ENCODE results near the gene CD300H. TPM values are rescaled to one million over a fixed set of nuclear protein-coding genes. Genes with fewer than 3 reads are reported as not detected.

The CD300H gene
- total RNA-seq: not detected

DNA sequence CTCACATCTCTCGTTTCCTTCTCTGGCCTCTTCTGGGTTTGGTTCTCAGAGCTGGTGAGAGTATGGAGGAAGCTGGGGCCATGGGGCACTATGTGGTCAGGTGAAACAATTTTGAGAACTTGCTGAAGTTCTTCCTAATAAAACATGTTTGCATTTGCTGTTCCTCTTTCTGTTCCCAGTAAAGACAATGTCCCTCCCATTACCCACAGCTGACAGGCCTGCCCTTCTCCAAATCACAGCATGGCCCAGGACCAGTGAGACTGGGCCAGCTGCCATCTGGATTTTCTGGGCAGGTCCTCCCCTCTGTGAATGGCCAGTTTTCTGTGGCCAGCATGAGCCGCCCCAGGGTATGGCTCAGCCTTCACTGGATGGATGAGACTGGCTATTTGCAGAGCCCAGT lies at the start of gene CD300H:
Gene CD300H (minus strand): TSS at position 113 of the 400 bp plus-strand sequence.
- DNase-seq (ENCODE audit: low spot score): no peak
- peak; percentile 31 for ATAC-seq
- intact Hi-C loops (cut with DNase I): no loop called here

DNA sequence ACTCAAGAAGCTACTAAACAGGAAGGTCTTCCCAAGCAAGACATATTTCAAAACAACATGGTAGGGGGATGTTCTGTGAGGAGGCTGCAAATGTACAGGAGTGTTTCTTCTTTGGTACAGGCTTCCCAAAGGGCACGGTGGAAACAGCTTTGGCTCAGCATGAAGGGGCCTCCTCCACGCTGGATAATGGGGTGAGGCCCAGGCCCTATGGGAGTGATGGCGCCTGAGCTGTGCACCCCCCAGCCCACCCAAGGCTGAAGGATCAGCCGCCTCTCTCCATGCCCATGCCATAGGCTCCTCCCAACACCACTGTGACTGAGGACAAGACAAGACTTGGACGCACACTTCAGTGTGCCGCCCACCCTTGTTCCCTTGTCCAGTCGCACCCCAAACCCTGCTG lies 49.4 kb upstream of the CD300H start:
- DNase-seq (ENCODE audit: low spot score): no peak
- ATAC-seq: no peak
- intact Hi-C loops (cut with DNase I): no loop called here

DNA sequence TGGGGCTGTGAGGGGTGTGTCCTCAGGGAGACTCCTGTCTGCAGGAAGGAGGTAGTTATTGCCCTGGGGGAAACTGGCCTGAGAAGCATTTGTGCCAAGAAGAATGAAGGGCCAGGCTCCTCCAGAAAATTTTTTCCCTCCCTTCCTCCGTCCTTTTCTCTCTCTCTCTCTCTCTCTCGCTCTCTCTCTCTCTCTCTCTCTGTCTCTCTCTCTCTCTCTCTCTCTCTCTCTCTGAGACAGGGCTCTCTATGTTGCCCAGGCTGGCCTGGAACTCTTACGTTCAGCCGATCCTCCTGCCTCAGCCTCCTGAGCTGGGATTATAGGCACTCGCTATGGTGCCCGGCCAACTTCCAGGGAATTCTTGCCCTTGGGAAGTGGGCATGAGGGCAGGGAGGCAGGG lies 44.7 kb upstream of the CD300H start:
- ATAC-seq (no peak), DNase-seq (ENCODE audit: low spot score) (no peak)
- intact Hi-C loops (cut with DNase I): no loop called here

GRCh38 chr17:74610108-74610507 lies 42.8 kb upstream of the CD300H start:
- no peak for DNase-seq (ENCODE audit: low spot score)
- intact Hi-C loops (cut with DNase I): no loop called here
- ATAC-seq: no peak

DNA sequence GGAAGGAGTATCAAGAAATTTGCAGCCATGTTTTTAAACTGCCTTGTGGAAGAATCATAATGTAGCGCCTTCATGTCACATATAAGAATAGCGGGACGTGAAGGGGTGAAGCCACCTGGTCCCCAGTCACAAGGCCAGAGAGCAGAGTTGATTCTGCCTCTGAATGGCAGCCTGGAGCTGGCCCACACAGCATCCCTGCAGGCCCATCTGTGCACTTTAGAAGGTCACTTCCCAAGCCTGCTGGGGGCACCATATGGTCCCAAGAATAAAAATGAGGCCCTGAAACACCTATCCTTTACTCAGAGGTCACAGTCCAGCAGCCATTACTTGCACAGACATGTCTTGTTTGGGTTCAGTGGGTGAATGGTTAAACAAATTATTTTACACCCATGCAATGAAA lies 41.2 kb upstream of the CD300H start:
- intact Hi-C loops (cut with DNase I): no loop called here
- no peak for ATAC-seq
- DNase-seq (ENCODE audit: low spot score): no peak

DNA sequence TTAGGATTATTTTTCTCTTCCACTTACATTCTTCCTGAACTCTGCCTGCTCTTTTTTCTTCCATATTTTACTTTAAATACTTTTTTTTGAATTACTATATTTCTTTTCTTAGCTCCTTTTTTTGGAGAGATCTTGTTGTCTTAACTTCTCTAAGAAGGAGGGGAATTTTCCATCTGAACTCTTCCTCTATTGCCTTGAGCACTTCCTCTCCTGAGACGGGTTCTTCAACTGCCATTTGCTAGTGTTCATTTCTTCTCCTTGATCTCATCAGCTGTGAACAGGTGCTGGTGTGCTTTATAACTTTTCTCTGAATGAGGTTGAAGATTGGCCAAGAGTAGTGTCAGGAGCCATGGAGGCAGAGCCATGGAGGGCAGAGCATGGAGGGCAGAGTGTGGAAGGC lies 39.9 kb upstream of the CD300H start:
- ATAC-seq (no peak), DNase-seq (ENCODE audit: low spot score) (no peak)
- intact Hi-C loops (cut with DNase I): no loop called here

GRCh38 chr17:74606050-74606449 lies 38.7 kb upstream of the CD300H start:
- intact Hi-C loops (cut with DNase I): no loop called here
- ATAC-seq (no peak), DNase-seq (ENCODE audit: low spot score) (no peak)

DNA sequence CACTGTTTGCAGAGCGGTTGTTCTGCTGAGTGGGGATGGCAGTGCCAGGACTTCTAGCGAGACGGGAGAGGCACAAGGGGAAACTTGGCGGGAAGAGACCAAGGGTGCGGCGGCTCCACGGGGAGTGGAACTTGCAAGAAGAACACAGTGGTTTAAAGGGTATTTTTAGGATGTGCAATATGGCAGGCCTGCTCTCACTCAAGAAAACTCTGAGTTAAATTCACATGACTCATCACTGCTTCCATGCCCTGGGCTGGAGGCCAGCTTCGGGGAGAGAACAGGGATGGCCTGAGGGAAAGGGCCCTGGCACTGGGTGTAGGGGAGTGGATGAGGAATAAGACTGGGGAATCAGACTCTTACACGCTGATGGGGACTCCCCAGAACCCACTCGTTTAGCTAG lies 38.1 kb upstream of the CD300H start:
- ATAC-seq: peak; percentile 70
- intact Hi-C loops (cut with DNase I): no loop called here
- no peak for DNase-seq (ENCODE audit: low spot score)

DNA sequence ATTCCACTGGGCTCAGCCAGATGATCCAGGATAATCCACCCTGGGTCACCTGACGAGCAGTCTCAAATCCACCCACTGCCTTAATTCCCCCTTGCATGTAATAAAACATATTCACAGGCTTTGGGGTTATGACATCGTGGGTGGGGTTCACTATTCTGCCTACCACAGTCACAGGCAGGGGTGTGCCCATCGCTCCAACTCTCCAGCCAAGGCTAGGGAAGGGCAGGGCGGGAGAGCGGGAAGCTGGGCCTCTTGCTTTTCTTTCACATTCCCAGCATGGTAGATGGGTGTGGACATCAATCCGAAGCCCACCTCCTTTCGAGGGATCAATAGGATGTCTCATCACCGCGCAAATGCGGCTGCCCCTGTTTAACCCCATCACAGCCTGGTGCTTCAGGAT lies 37.5 kb upstream of the CD300H start:
- ATAC-seq (no peak), DNase-seq (ENCODE audit: low spot score) (no peak)
- intact Hi-C loops (cut with DNase I): no loop called here

DNA sequence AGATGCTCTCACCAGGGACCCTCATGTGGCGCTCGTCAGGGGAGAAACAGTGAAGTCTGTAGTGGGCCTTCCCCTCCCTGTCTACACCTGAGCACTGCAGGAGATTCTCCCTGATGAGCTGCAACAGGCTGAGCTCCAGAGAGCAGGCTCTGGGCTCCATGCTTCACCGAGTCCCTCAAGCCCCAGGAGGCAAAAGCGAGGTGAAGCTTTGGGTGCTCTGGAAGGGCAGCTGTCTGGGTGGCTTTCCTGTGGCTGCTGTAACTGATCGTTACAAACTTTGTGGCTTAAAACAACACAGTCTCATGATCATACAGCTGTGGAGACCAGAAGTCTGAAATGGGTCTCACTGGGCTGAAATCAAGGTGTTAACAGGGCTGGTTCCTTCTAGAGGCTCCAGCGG lies 36.9 kb upstream of the CD300H start:
- no peak for DNase-seq (ENCODE audit: low spot score)
- intact Hi-C loops (cut with DNase I): no loop called here
- no peak for ATAC-seq

- intact Hi-C loops (cut with DNase I): no loop called here
- DNase-seq (ENCODE audit: low spot score) (no peak), ATAC-seq (no peak)
Observed at GRCh38 chr17:74603746-74604145, 36.4 kb upstream of the CD300H start.

DNA sequence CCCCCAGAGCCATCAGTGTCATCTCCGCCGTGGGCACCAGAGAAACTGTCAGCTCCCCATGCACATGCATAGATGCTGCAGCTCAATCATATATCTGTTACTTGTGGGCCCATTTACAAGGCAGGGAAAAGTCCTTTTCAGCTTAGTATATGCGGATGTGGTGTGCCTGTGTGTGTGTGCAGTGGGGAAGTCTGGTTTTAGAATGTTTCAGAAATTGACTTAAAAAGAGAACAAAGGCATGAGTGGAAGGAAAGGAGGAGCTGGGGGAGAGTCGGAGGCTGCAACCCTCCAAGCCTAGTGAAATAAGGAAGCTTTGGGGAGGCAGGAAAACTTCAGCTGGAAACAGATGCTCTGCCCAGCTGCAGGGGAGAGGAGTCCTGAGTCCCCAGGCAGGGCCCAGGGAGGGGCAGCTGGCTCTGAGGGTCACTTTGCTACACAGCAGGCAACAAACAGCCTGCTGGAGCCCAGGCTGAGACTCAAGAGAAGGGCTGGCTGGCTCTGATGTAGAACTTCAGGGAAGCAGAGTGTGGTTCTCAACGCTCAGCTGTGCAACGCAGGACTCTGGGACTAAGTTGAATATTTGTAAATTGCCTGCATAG lies 35.8 kb upstream of the CD300H start:
- ATAC-seq (no peak), DNase-seq (ENCODE audit: low spot score) (no peak)
- intact Hi-C loops (cut with DNase I): no loop called here

DNA sequence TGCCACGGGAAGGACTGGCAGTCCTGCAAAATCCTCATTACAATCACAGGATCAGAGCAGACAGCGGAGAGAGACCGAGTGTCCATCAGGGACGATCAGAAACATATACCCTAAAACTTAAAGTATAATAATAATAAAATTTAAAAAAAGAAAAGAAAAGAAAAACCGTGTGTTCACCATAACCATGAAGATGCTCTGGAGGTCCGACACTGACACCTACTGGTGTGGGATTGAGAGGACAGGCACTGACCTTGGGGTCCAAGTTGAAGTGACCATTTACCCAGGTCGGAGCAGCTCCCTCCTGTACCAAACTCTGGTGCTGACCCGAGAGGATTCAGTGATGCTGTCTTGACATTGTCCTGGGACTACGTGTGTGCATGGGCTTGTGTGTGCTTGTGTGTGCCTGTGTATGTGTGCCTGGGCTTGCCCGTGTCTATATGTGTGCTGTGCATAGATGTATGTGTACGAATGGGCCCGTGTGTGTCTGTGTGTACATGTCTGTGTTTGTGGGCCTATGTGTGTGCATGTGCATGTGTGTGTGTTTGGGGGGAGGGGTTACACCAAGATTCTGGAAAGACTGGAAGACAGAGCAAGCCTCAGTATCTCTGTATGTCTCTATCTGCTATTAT lies 34.7 kb upstream of the CD300H start:
- ATAC-seq: no peak
- DNase-seq (ENCODE audit: low spot score): no peak
- intact Hi-C loops (cut with DNase I): no loop called here

DNA sequence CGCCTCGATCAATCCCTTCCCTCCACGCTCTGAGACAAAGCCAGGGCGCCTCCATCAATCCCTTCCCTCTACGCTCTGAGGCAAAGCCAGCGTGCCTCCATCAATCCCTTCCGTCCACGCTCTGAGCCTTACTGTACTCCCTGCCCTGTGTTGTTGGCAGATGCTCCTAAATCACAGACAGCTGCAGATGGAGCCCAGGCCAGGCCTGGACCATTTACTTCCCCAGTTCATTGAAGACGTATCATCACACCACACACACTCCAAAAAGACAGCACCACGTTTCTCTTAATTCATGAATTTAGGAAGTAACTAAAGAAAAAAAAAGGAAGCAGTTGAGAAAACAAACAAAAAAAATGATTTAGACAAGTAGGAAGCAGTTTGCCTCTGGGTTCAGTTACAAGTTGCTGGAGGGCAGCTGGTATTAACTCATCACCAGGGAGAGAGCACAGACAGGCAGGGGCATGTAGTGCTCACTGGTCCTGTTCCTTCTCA lies 32.2 kb upstream of the CD300H start:
- DNase-seq (ENCODE audit: low spot score) (no peak), ATAC-seq (peak; percentile 83)

GRCh38 chr17:74599023-74599399 lies 31.7 kb upstream of the CD300H start:
- intact Hi-C loops (cut with DNase I): no loop called here
- no peak for DNase-seq (ENCODE audit: low spot score)
- ATAC-seq: no peak

More for the DNA sequence above, 32.2 kb upstream of the CD300H start:
- intact Hi-C loops (cut with DNase I): no loop called here

DNA sequence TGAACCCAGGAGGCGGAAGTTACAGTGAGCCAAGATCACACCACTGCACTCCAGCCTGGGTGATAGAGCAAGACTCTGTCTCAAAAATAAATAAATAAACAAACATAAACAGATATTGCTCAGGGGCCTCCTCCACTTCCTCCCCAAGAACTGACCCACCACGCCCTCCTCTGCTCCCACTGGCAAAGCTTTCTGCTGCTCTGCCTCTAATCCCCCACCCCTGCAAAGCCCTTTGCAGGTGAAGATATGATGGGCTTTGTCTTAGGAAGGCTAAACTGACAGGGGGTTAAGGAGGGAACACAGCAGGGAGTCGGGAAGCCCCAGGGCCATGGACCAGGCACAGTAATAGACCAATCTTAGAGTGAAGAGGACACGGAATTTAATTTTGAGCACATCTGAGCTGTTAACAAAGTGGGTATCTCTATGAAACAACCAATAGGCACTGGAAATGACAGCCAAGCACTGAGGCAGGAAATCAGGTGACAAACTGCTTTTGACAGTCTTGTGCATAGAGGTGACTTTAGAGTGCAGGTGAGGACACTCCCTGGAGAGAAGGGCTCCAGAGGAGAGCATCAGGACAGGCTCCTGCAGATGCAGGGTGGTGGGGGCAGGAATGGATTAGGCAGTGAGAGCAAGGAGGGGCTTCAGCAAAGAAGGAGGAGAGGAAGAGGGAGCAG lies 31.2 kb upstream of the CD300H start:
- intact Hi-C loops (cut with DNase I): no loop called here
- no peak for ATAC-seq
- no peak for DNase-seq (ENCODE audit: low spot score)

- intact Hi-C loops (cut with DNase I): no loop called here
- ATAC-seq: no peak
- DNase-seq (ENCODE audit: low spot score): no peak
Observed at GRCh38 chr17:74597069-74597790, 29.9 kb upstream of the CD300H start.

DNA sequence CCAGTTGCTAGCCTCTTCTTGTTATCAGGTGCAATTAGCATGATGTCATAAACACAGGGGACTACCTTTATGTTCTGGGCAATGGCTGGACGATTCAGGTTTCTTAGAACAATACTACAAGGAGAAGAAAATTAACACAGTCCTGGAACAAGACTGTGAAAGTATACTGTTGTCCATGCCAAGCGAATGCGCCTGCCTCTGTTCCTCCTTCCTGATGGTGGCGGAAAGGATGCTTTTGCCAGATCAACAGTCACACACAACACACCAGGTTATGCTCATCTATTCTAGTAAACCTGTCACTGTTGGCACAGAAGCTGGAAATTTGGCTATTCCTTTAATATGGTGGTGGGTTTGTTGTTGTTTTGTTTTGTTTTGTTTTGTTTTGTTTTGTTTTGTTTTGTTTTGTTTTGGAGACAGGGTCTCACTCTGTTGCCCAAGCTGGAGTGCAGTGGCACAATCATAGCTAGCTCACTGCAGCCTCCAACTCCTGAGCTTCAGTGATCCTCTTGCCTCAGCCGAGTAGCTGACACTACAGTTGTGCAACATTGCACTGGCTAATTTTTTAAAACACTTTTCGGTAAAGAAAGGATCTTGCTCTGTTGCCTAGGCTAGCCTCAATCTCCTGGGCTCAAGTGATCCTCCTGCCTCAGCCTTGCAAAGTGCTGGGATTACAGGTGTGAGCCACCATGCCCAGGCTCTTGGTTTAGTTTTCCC lies 27.9 kb upstream of the CD300H start:
- ATAC-seq (no peak), DNase-seq (ENCODE audit: low spot score) (no peak)
- intact Hi-C loops (cut with DNase I): no loop called here

Data from sciatic nerve (tissue), 2 donors.